Placental epithelial cell (primary cell): ENCODE results near the gene ENAM. TPM values are rescaled to one million over a fixed set of nuclear protein-coding genes. Genes with fewer than 3 reads are reported as not detected.

ENCODE experiments used
- total RNA-seq: library from RNA; depleted of rRNA; stranded (reverse); fragments of >200 nt; gene quantifications from 2 replicates; pipeline ENCODE4 v1.2.3, GENCODE V29; 2012

The ENAM gene
- total RNA-seq: not detected in 2 replicates

GRCh38 chr4:70628444-70628843, at the start of gene ENAM:
Gene ENAM, plus strand, starts transcription at chr4:70628744. Its CDS starts 757 bp downstream, at chr4:70629501.

GRCh38 chr4:70591955-70592582, 36.5 kb upstream of the ENAM start, which contains the start of gene AMBN:
Gene AMBN, plus strand, starts transcription at chr4:70592256. Its CDS starts 103 bp downstream, at chr4:70592359.

GRCh38 chr4:70666369-70666768, 37.8 kb downstream of the ENAM start, which contains the start of gene JCHAIN:
Gene JCHAIN, minus strand, starts transcription at chr4:70666508. Its CDS starts 18 bp downstream, at chr4:70666490.

GRCh38 chr4:70687821-70688794, 59.6 kb downstream of the ENAM start, which contains the start of gene UTP3:
Gene UTP3, plus strand, starts transcription at chr4:70688532. Its CDS starts 146 bp downstream, at chr4:70688678.

Other genes starting within 250 kb of the ENAM start
- not detected in 2 replicates for gene SMR3B, start 245.6 kb upstream of the ENAM start, total RNA-seq
- gene OPRPN, start 230.8 kb upstream of the ENAM start, total RNA-seq: not detected in 2 replicates
- not detected in 2 replicates for gene MUC7, start 156.5 kb upstream of the ENAM start, total RNA-seq
- not detected in 2 replicates for gene AMTN, start 110.2 kb upstream of the ENAM start, total RNA-seq
- gene AMBN, start 36.5 kb upstream of the ENAM start, total RNA-seq: not detected in 2 replicates
- gene JCHAIN, start 37.8 kb downstream of the ENAM start, total RNA-seq: not detected in 2 replicates
- gene UTP3, start 59.8 kb downstream of the ENAM start, total RNA-seq: 12.4 and 13.3 TPM in 2 replicates
- 25.8 and 28.7 TPM in 2 replicates for gene RUFY3, start 93.2 kb downstream of the ENAM start, total RNA-seq
- 70.7 and 72.1 TPM in 2 replicates for gene GRSF1, start 211.1 kb downstream of the ENAM start, total RNA-seq